Middle frontal gyrus (tissue), 1 donor: ENCODE data around the gene CX3CL1.

Experiments used
- DNase-seq: peaks from one replicate; pipeline ENCODE4 v3.0.0-alpha.2; 2015; ENCODE audit warnings: low spot score; ENCODE audit errors: extremely low spot score

The CX3CL1 gene

GRCh38 chr16:57405097-57405496 is 32.8 kb downstream of the CX3CL1 start:
- DNase-seq, result no peak

- DNase-seq, result no peak
These were observed 34.6 kb downstream of the CX3CL1 start for GRCh38 chr16:57406881-57407280.

- no peak for DNase-seq
These were observed 35.4 kb downstream of the CX3CL1 start for GRCh38 chr16:57407521-57408353.

- DNase-seq, result no peak
These were observed 36.8 kb downstream of the CX3CL1 start for GRCh38 chr16:57409065-57409464.

GRCh38 chr16:57409870-57410587 is 37.7 kb downstream of the CX3CL1 start:
- DNase-seq, result no peak

GRCh38 chr16:57411362-57411976 is 39.2 kb downstream of the CX3CL1 start:
- no peak for DNase-seq

- DNase-seq, result no peak
These were observed 40.3 kb downstream of the CX3CL1 start for GRCh38 chr16:57412584-57412983.

GRCh38 chr16:57413301-57413730 is 41.0 kb downstream of the CX3CL1 start:
- DNase-seq, result no peak

- no peak for DNase-seq
These were observed 41.4 kb downstream of the CX3CL1 start for GRCh38 chr16:57413733-57414132.

GRCh38 chr16:57416084-57416483 is 43.8 kb downstream of the CX3CL1 start:
- DNase-seq, result no peak

GRCh38 chr16:57419506-57419905 is 47.2 kb downstream of the CX3CL1 start:
- DNase-seq, result no peak

- DNase-seq, result no peak
These were observed 50.0 kb downstream of the CX3CL1 start for GRCh38 chr16:57422026-57422944.

GRCh38 chr16:57423152-57423551 is 50.9 kb downstream of the CX3CL1 start:
- DNase-seq, result no peak

- no peak for DNase-seq
These were observed 52.3 kb downstream of the CX3CL1 start for GRCh38 chr16:57424583-57424982.

- DNase-seq, result no peak
These were observed 54.1 kb downstream of the CX3CL1 start for GRCh38 chr16:57426356-57426755.

GRCh38 chr16:57427307-57427706 is 55.0 kb downstream of the CX3CL1 start:
- no peak for DNase-seq

- DNase-seq, result no peak
These were observed 55.5 kb downstream of the CX3CL1 start for GRCh38 chr16:57427824-57428223.

- no peak for DNase-seq
These were observed 58.7 kb downstream of the CX3CL1 start for GRCh38 chr16:57430955-57431354.

- no peak for DNase-seq
These were observed 60.2 kb downstream of the CX3CL1 start for GRCh38 chr16:57432505-57432904.

GRCh38 chr16:57432989-57433388 is 60.7 kb downstream of the CX3CL1 start:
- no peak for DNase-seq

- DNase-seq, result no peak
These were observed 61.7 kb downstream of the CX3CL1 start for GRCh38 chr16:57434003-57434402.
